ENCODE data around the gene KCNH8.

Gene KCNH8

DNA sequence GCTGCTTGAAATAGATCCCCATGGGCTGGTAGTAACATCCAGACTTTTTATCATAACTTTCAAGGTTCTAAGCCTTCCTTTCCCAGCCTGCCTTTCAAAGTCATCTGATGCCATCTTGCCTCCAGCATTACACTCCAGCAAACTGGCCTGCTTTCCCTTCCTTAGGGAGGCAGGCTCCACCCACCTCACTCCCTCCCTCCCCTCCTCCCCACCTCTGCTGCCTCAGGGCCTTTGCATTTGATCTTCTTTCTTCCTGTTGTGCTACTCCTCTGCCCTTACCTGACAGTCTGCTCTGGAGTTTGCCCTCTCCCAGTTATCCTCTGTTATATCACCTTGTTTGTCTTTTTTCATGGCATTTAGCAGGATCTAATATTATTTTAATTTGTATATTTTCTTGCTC lies 319.5 kb downstream of the KCNH8 start:
- no peak overlapping the region for H3K4me3 Mint-ChIP-seq
- no peak for DNase-seq (ENCODE audit: low spot score)
- H3K4me1 Mint-ChIP-seq (ENCODE audit: low read depth): no peaks in the 10 kb centered on the region
- H3K27me3 Mint-ChIP-seq (ENCODE audit: low read depth): no peaks in the 10 kb centered on the region
- H3K36me3 Mint-ChIP-seq (ENCODE audit: low read depth): no peaks in the 10 kb centered on the region
- H3K9me3 Mint-ChIP-seq: no peaks in the 10 kb centered on the region
- no peak overlapping the region for H3K27ac Mint-ChIP-seq

DNA sequence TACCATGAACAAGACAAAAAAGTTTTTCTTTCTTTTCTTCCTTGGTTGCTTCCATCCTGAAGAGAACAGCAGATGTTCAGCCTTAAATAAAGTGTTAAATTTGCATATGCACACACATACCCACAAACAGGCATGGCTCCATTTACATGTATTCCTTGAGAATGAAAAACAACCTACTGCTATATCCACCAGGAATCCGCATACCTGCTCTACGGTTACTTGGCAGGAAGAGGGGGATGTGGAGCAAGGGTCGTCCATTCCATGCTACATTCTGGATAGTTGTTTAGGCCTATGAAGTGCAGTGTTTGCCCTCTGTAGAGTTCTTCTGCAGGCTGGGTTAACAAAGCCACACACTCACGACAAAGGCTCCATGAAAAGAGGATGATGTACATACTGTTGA lies 322.8 kb downstream of the KCNH8 start:
- H3K9me3 Mint-ChIP-seq: no peaks in the 10 kb centered on the region
- H3K27me3 Mint-ChIP-seq (ENCODE audit: low read depth): no peaks in the 10 kb centered on the region
- H3K27ac Mint-ChIP-seq: no peak overlapping the region

DNA sequence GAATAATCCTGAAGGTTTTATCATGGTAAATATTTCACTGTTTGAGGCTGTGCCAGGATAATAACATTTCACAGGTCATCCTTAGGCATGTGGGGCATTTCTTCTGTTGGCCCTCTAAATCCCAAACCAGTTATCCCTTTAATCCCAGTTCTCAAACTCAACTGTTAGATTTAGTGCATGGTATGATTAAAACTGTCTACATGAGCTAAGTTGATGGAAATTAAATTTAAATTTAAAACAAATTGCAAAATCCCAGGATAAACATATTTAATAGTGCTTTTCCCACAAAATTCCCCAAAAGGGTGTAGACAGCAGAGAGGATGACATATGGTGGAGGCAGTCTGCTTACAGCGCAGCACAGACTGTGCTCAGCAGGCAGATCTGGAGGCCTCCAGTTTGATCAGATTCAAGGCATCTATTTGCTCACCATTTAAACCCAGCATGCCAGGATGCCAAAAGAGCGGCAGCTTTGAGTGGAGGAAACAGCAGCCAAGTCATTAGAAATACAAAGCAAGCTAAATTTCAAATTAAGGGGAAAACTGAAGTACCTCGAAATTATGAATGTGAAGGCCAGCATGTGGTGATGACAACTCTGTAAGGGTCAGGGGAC lies 325.8 kb downstream of the KCNH8 start:
- Mint-ChIP-seq H3K27ac (no peak overlapping the region), H3K4me1 (ENCODE audit: low read depth) (no peaks in the 10 kb centered on the region), H3K27me3 (ENCODE audit: low read depth) (no peaks in the 10 kb centered on the region), H3K9me3 (no peaks in the 10 kb centered on the region), H3K4me3 (no peak overlapping the region), H3K36me3 (ENCODE audit: low read depth) (no peaks in the 10 kb centered on the region)
- DNase-seq (ENCODE audit: low spot score): no peak

More for the DNA sequence above, 322.8 kb downstream of the KCNH8 start:
- no peaks in the 10 kb centered on the region for H3K36me3 Mint-ChIP-seq (ENCODE audit: low read depth)
- no peak overlapping the region for H3K4me3 Mint-ChIP-seq
- no peaks in the 10 kb centered on the region for H3K4me1 Mint-ChIP-seq (ENCODE audit: low read depth)
- no peak for DNase-seq (ENCODE audit: low spot score)

DNA sequence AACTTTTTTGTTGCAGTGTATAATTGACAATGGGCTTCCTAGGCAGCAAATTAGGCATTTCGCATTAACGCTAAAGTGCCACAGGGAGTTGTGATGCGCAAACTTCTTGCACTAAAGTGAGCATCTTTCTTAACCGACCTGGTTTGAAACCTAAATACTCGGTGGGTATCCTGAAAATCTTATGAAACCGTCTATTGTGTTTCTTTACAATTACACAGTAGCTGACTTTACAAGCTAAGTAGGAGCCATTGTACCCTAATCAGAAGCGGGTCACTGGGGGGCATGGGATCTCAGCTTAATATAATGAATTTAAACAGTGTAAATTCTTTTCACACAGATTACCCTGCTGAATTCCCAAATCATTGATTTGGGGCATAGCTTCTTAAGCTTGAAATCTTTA lies 328.0 kb downstream of the KCNH8 start:
- H3K4me1 Mint-ChIP-seq (ENCODE audit: low read depth): no peaks in the 10 kb centered on the region
- H3K4me3 Mint-ChIP-seq: no peak overlapping the region
- no peaks in the 10 kb centered on the region for H3K27me3 Mint-ChIP-seq (ENCODE audit: low read depth)
- no peak for DNase-seq (ENCODE audit: low spot score)
- H3K27ac Mint-ChIP-seq: no peak overlapping the region
- no peaks in the 10 kb centered on the region for H3K9me3 Mint-ChIP-seq
- no peaks in the 10 kb centered on the region for H3K36me3 Mint-ChIP-seq (ENCODE audit: low read depth)

DNA sequence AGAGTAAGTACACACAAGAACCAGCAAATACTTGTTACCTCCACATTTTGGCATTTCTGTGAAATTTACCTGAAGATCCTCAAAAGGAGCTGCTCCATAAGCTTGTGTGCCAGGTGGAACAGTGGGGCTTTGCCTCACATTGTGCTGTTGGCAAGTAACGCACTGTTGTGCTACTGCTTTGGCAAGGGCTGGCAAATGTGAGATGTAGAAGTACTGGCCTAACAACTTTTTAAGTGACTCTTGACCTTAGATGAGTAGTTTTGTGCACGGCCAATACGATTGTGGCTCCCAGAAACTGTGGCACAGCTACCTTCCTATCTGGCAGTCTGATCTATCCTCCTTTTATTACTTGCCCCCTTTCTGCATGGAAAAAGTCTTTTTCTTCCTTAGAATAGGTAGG lies 337.0 kb downstream of the KCNH8 start:
- no peak overlapping the region for H3K27ac Mint-ChIP-seq
- DNase-seq (ENCODE audit: low spot score): no peak

DNA sequence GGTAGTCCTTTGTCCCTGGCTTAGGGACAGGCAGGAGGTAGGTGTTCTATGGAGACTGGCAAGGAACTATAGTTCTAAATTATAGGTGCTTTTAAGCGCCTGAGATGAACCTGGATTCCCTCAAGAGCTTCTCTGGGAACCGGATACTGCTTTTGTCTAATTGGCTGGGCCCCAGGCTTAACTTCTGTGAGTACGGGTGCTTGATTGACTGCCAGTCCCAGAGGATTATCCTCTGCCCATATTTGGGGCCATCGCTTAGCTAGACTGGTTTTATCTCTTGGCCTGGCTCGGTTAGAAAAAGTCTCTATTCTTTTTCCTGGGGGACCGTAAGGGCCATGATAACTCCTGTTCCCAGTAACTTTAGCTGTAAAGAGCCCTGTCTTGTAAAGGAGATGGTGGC lies 339.1 kb downstream of the KCNH8 start:
- H3K27me3 Mint-ChIP-seq (ENCODE audit: low read depth): no peaks in the 10 kb centered on the region
- no peak overlapping the region for H3K27ac Mint-ChIP-seq
- no peaks in the 10 kb centered on the region for H3K4me1 Mint-ChIP-seq (ENCODE audit: low read depth)
- no peak overlapping the region for H3K4me3 Mint-ChIP-seq
- H3K9me3 Mint-ChIP-seq: no peaks in the 10 kb centered on the region
- H3K36me3 Mint-ChIP-seq (ENCODE audit: low read depth): no peaks in the 10 kb centered on the region
- no peak for DNase-seq (ENCODE audit: low spot score)

More for the DNA sequence above, 337.0 kb downstream of the KCNH8 start:
- Mint-ChIP-seq H3K4me1 (ENCODE audit: low read depth) (no peaks in the 10 kb centered on the region), H3K27me3 (ENCODE audit: low read depth) (no peaks in the 10 kb centered on the region), H3K36me3 (ENCODE audit: low read depth) (no peaks in the 10 kb centered on the region), H3K9me3 (no peaks in the 10 kb centered on the region), H3K4me3 (no peak overlapping the region)

DNA sequence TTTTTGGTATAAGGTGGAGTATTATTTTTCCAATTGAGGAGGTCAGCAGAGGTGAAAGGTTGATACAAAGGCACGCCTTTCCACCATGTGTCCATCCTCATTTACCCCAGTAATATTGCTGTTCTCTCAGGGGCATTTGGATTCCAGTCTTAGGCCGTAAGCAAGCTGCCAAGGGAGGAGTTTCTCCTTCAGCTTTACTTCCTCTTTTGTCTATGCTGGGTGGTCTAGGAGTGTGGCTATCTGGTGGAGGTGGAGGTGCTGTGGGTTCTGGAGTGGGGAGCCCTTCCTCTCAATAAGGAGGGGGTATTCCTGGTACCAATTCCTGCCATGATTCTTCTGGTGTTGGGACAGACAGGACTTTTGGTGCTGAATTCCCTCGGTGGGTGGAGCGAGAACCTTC lies 340.6 kb downstream of the KCNH8 start:
- no peaks in the 10 kb centered on the region for H3K27me3 Mint-ChIP-seq (ENCODE audit: low read depth)
- no peak overlapping the region for H3K4me3 Mint-ChIP-seq
- no peak overlapping the region for H3K27ac Mint-ChIP-seq
- H3K4me1 Mint-ChIP-seq (ENCODE audit: low read depth): no peaks in the 10 kb centered on the region
- H3K36me3 Mint-ChIP-seq (ENCODE audit: low read depth): no peaks in the 10 kb centered on the region
- DNase-seq (ENCODE audit: low spot score): no peak
- H3K9me3 Mint-ChIP-seq: no peaks in the 10 kb centered on the region

DNA sequence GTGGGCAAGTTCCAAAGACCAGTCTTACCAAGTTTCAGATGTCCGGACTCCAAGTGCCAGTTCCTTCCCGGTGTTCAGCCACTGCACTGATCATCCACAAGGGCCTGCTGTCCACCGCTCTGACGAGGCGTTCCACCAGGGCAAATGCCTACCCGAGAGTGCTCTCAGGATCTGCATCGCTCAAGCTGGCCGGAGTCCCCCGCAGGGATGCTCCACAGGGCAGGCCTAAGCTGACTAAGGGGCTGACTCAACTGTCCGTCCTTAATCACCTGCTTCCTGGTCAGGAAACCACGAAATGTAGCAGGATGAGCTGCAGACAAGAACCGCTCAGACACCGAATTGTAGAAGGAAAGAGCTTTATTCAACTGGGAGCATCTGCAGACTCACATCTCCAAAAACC lies 341.6 kb downstream of the KCNH8 start:
- Mint-ChIP-seq H3K4me3 (no peak overlapping the region), H3K27ac (no peak overlapping the region), H3K9me3 (no peaks in the 10 kb centered on the region), H3K27me3 (ENCODE audit: low read depth) (no peaks in the 10 kb centered on the region), H3K36me3 (ENCODE audit: low read depth) (no peaks in the 10 kb centered on the region), H3K4me1 (ENCODE audit: low read depth) (no peaks in the 10 kb centered on the region)
- no peak for DNase-seq (ENCODE audit: low spot score)

DNA sequence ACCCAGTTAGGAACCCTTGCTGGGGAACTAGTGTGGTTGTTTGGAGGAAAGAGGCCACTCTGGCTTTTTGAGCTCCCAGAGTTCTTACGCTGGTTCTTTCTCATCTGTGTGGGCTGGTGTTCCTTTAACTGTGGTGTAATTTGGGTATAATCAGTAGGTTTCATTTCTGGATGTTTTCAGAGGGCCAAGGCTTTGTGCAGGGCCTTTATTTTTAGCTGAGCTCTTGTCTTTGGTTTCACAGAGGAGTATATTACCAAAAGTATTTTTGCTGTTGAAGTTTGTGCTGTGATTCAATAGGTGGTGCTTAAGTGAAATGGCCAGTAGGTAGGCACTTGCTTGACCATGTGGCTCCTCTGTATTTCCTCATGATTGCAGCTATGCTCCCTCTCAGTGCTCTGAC lies 357.9 kb downstream of the KCNH8 start:
- Mint-ChIP-seq H3K36me3 (ENCODE audit: low read depth) (no peaks in the 10 kb centered on the region), H3K9me3 (no peaks in the 10 kb centered on the region), H3K27ac (no peak overlapping the region), H3K27me3 (ENCODE audit: low read depth) (no peaks in the 10 kb centered on the region), H3K4me1 (ENCODE audit: low read depth) (no peaks in the 10 kb centered on the region), H3K4me3 (no peak overlapping the region)
- no peak for DNase-seq (ENCODE audit: low spot score)

DNA sequence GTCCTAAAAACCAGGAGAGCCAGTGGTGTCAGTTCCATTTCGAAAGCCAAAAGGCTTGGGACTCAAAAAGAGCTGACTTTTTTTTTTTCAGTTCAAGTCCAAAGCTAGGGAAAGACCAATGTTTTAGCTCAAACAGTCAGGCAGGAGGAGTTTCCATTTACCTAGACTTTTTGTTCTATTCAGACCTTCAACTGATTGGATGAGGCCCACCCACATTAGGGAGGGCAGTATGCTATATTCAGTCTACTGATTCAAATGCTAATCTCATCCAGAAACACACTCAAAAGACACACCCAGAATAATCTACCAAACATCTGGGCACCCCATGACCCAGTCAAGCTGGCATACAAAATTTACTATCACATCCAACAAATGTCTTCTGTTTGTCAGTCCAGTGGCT lies 374.0 kb downstream of the KCNH8 start:
- H3K4me1 Mint-ChIP-seq (ENCODE audit: low read depth): no peaks in the 10 kb centered on the region
- H3K9me3 Mint-ChIP-seq: no peaks in the 10 kb centered on the region
- H3K4me3 Mint-ChIP-seq: no peak overlapping the region
- no peak for DNase-seq (ENCODE audit: low spot score)
- no peak overlapping the region for H3K27ac Mint-ChIP-seq
- H3K27me3 Mint-ChIP-seq (ENCODE audit: low read depth): no peaks in the 10 kb centered on the region
- H3K36me3 Mint-ChIP-seq (ENCODE audit: low read depth): no peaks in the 10 kb centered on the region

DNA sequence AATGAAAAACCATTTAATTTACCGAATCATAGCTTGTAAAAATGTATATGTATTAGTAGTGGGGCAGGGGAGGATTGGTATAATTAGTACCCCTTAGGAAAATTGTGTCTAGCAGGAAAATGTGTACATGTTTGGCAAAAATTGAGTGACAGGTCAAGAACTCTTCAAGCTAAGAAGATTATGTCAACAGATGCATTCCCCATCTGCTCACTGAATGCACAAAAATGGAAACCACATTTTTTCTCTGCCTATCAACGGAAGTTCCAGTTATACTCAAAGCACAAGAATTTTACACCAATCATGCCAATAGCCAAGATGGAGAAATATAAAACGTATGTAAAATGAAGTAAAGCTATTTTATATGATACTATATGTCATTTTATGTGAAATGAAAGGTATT lies 377.8 kb downstream of the KCNH8 start:
- H3K4me3 Mint-ChIP-seq: no peak overlapping the region
- no peak for DNase-seq (ENCODE audit: low spot score)
- no peaks in the 10 kb centered on the region for H3K4me1 Mint-ChIP-seq (ENCODE audit: low read depth)
- no peaks in the 10 kb centered on the region for H3K27me3 Mint-ChIP-seq (ENCODE audit: low read depth)
- H3K9me3 Mint-ChIP-seq: no peaks in the 10 kb centered on the region
- no peaks in the 10 kb centered on the region for H3K36me3 Mint-ChIP-seq (ENCODE audit: low read depth)
- H3K27ac Mint-ChIP-seq: no peak overlapping the region

DNA sequence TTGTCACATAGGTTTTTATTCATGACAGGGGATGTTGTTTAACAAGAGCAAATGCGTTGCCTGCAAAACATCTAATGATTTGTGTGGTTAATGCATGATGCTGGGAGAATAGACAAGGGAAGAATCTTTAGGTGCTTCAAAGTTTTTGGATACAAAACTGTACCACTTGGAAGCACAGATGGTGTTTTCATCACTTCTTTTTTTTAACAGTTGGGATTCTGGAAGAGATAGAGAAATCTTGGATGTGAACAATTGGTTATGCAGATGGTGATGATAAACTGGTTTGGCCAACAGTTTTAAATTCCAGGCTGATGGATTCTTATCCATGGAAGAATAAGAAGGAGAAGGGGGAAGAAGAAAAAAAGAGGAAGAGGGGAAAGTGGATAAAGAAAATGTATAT lies 379.4 kb downstream of the KCNH8 start:
- no peaks in the 10 kb centered on the region for H3K9me3 Mint-ChIP-seq
- H3K4me1 Mint-ChIP-seq (ENCODE audit: low read depth): no peaks in the 10 kb centered on the region
- H3K4me3 Mint-ChIP-seq: no peak overlapping the region
- H3K27me3 Mint-ChIP-seq (ENCODE audit: low read depth): no peaks in the 10 kb centered on the region
- no peaks in the 10 kb centered on the region for H3K36me3 Mint-ChIP-seq (ENCODE audit: low read depth)
- no peak overlapping the region for H3K27ac Mint-ChIP-seq
- DNase-seq (ENCODE audit: low spot score): no peak

DNA sequence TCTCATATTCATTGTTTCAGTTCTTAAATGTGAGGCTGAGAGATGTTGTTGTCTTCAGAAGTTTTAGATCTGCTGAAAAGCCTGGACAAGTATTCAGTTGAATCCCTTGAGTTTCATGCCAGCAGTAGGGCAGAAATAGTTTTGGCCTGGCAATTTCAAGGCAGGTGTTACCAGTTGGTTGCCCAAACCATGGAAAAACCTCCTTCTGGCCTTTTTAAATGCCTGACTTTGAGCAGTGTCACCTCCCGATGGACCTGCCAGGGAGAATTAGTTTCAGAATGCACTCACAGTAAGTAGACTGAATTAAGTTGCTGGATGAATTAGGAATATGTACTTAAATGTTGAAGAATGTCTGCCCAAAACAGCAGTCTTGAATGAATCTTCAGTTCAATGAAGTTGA lies 383.1 kb downstream of the KCNH8 start:
- Mint-ChIP-seq H3K27ac (no peak overlapping the region), H3K4me1 (ENCODE audit: low read depth) (no peaks in the 10 kb centered on the region), H3K36me3 (ENCODE audit: low read depth) (no peaks in the 10 kb centered on the region), H3K9me3 (no peaks in the 10 kb centered on the region), H3K4me3 (no peak overlapping the region), H3K27me3 (ENCODE audit: low read depth) (no peaks in the 10 kb centered on the region)
- no peak for DNase-seq (ENCODE audit: low spot score)

DNA sequence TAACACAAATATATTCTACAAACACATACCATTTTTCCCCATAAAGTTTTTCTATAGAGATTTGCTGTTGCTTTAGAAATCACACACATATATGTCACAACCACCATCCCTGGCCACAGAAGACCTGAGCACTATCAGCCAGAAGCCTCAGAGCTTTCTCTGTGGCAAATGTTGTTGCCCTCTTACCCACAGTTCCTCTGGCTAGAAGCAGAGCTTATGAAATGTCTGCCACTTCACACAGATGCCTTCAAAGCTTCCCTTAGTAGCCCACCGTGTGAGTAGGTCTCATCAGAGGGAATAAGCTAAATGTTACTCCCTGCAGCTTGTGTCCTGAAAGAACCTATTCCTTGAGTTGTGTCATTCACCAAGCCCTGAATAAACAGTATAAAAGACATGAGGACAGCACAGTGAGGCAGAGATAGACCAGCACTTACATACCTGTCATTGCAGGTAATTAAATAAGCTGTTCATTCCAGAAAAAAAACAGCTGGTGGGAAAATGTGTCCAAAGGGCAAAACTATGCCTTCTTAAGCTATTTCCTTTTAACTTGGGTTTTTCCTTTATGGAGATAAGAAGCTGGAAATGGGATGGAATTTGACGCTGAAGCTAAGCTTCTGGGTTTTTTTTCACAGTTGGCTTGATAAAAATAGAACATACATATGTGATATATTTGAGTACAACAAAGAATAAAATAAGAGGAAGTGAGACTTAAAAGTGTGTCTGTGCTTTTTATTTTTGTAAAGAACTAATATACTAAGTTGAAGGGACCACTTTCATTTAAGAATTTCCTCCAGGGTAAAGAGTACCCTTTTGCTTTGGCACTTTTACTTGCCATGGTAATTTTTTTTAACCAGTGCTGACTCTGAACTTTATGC lies 391.4 kb downstream of the KCNH8 start:
- H3K27me3 Mint-ChIP-seq (ENCODE audit: low read depth): no peaks in the 10 kb centered on the region
- H3K9me3 Mint-ChIP-seq: no peaks in the 10 kb centered on the region
- H3K4me3 Mint-ChIP-seq: no peak overlapping the region
- H3K27ac Mint-ChIP-seq: no peak overlapping the region
- no peaks in the 10 kb centered on the region for H3K4me1 Mint-ChIP-seq (ENCODE audit: low read depth)
- no peaks in the 10 kb centered on the region for H3K36me3 Mint-ChIP-seq (ENCODE audit: low read depth)
- DNase-seq (ENCODE audit: low spot score): no peak

DNA sequence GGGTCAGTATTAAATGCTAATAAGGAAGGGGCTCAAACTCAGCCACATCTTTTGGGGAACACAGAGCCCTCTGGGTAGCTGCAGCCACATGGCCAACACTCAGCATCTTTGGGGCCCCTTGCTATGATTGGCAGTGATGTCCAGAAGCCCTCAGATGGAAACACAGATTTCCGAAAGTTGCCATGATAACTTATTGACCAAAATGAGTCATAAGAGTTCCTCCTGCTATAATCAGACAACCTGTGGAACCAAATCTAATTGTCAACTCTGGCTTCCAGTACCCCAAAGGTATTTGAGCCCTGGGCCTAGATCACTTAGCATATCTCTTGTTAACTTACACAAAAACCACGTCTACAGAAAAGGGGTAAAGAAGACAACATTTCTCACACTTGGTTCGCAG lies 392.2 kb downstream of the KCNH8 start:
- no peaks in the 10 kb centered on the region for H3K36me3 Mint-ChIP-seq (ENCODE audit: low read depth)
- no peak overlapping the region for H3K27ac Mint-ChIP-seq

More for the DNA sequence above, 392.2 kb downstream of the KCNH8 start:
- no peaks in the 10 kb centered on the region for H3K27me3 Mint-ChIP-seq (ENCODE audit: low read depth)
- DNase-seq (ENCODE audit: low spot score): no peak
- H3K4me3 Mint-ChIP-seq: no peak overlapping the region
- H3K4me1 Mint-ChIP-seq (ENCODE audit: low read depth): no peaks in the 10 kb centered on the region
- H3K9me3 Mint-ChIP-seq: no peaks in the 10 kb centered on the region

All from T-helper 2 cell treated with Interferon-gamma antibody and Interleukin-4, amounts not matched to agents 5 μg/mL and 100 μg/mL, for 36 hours (primary cell).